Liver (tissue), 9 donors: ENCODE measurements around the gene DZANK1. TPM values are rescaled to one million over a fixed set of nuclear protein-coding genes. Genes with fewer than 3 reads are reported as not detected.

Source experiments
- DNase-seq: peaks from one replicate; pipeline ENCODE4 v3.0.0-alpha.2; 2017; ENCODE audit warnings: low spot score
- H3K27ac ChIP-seq, 2 donors: one replicate each; pipeline ENCODE4 v1.7.0; 2013; ENCODE audit warnings: inconsistent platforms in 2 of 2, low read length in 2 of 2, control low read depth in 1 of 2, low read depth in 1 of 2, mild to moderate bottlenecking in 1 of 2
- H3K27me3 ChIP-seq, 4 donors: one replicate each; pipeline versions ENCODE4 v1.6.1 to v1.7.0; 2013; ENCODE audit warnings: low read length in 3 of 4, inconsistent platforms in 1 of 4, mild to moderate bottlenecking in 1 of 4, moderate library complexity in 1 of 4; ENCODE audit not compliant: control insufficient read depth in 4 of 4, insufficient read depth in 4 of 4
- H3K36me3 ChIP-seq, 4 donors: one replicate each; pipeline versions ENCODE4 v1.6.1 to v1.7.0; 2013; ENCODE audit warnings: low read length in 3 of 4, mild to moderate bottlenecking in 3 of 4, low read depth in 1 of 4, moderate library complexity in 1 of 4; ENCODE audit not compliant: control insufficient read depth in 4 of 4, insufficient read depth in 3 of 4
- H3K4me1 ChIP-seq, 4 donors: one replicate each; pipeline versions ENCODE4 v1.6.1 to v1.7.0; 2013; ENCODE audit warnings: low read length in 3 of 4, mild to moderate bottlenecking in 3 of 4, moderate library complexity in 1 of 4; ENCODE audit not compliant: control insufficient read depth in 4 of 4, insufficient read depth in 4 of 4
- H3K4me3 ChIP-seq, 3 donors: one replicate each; pipeline versions ENCODE4 v1.6.1 to v1.7.0; 2013; ENCODE audit warnings: low read length in 3 of 3, control low read depth in 1 of 3, low read depth in 1 of 3, mild to moderate bottlenecking in 1 of 3
- H3K9ac ChIP-seq, 2 donors: one replicate each; pipeline ENCODE4 v1.7.0; 2013; ENCODE audit warnings: low read length in 2 of 2, mild to moderate bottlenecking in 2 of 2, moderate library complexity in 2 of 2, control low read depth in 1 of 2, low read depth in 1 of 2
- H3K9me3 ChIP-seq, 4 donors: one replicate each; pipeline versions ENCODE4 v1.6.1 to v1.7.0; 2013; ENCODE audit warnings: low read length in 3 of 4; ENCODE audit not compliant: control insufficient read depth in 4 of 4
- EGR1 ChIP-seq, 2 donors: IDR thresholded peaks; 2 replicates each; pipeline ENCODE4 v1.6.1; 2016 to 2018; ENCODE audit warnings: antibody characterized with exemption in 2 of 2, low read depth in 2 of 2
- FOXA1 ChIP-seq: IDR thresholded peaks from 2 replicates; pipeline ENCODE4 v1.6.1; 2016; ENCODE audit warnings: antibody characterized with exemption
- FOXA2 ChIP-seq: IDR thresholded peaks from 2 replicates; pipeline ENCODE4 v1.6.1; 2016; ENCODE audit warnings: antibody characterized with exemption
- HNF4A ChIP-seq, 2 donors: conservative IDR thresholded peaks; 2 replicates each; pipeline ENCODE4 v1.6.1; 2016; ENCODE audit warnings: antibody characterized with exemption in 2 of 2, mild to moderate bottlenecking in 2 of 2
- HNF4G ChIP-seq: IDR thresholded peaks from 2 replicates; pipeline ENCODE4 v1.6.1; 2016; ENCODE audit warnings: antibody characterized with exemption
- JUND ChIP-seq, 2 donors: IDR thresholded peaks; 2 replicates each; pipeline ENCODE4 v1.6.1; 2016; ENCODE audit warnings: antibody characterized with exemption in 2 of 2
- MAX ChIP-seq: IDR thresholded peaks from 2 replicates; pipeline ENCODE4 v1.6.1; 2016; ENCODE audit warnings: antibody characterized with exemption
- NR2F2 ChIP-seq: IDR thresholded peaks from 2 replicates; pipeline ENCODE4 v1.6.1; 2016; ENCODE audit warnings: antibody characterized with exemption
- RAD21 ChIP-seq, 2 donors: IDR thresholded peaks; 2 replicates each; pipeline ENCODE4 v1.6.1; 2016; ENCODE audit warnings: antibody characterized with exemption in 2 of 2, mild to moderate bottlenecking in 2 of 2
- RXRA ChIP-seq, 2 donors: IDR thresholded peaks; 2 replicates each; pipeline ENCODE4 v1.6.1; 2017 to 2018; ENCODE audit warnings: antibody characterized with exemption in 2 of 2, mild to moderate bottlenecking in 1 of 2
- SP1 ChIP-seq: IDR thresholded peaks from 2 replicates; pipeline ENCODE4 v1.6.1; 2018; ENCODE audit warnings: antibody characterized with exemption, mild to moderate bottlenecking
- TAF1 ChIP-seq: conservative IDR thresholded peaks from 2 replicates; pipeline ENCODE4 v1.6.1; 2016; ENCODE audit warnings: antibody characterized with exemption, mild to moderate bottlenecking
- YY1 ChIP-seq: IDR thresholded peaks from 2 replicates; pipeline ENCODE4 v1.6.1; 2016; ENCODE audit warnings: antibody characterized with exemption, mild to moderate bottlenecking
- WGBS: extraction: QIAGEN DNeasy Blood & Tissue Kit; methylation state at CpG from one replicate; pipeline ENCODE4 v1.1.7; 2013; 5-methylcytosine and 5-hydroxymethylcytosine counted together
- polyA plus RNA-seq, 2 donors: library from polyadenylated mRNA; stranded (reverse) in 1 of 2; unstranded in 1 of 2; fragments of 200-250 nt in 1 of 2; fragments of >200 nt in 1 of 2; fragmentation: Nextera tagmentation in 1 of 2; extraction: Ambion mirVana in 1 of 2; gene quantifications; one replicate each; pipeline versions ENCODE4 v1.2.1 to v1.2.3, GENCODE V29; 2013 to 2015
- total RNA-seq, 2 donors: library from RNA; depleted of rRNA; stranded (reverse); fragments of >200 nt; gene quantifications; one replicate each; pipeline ENCODE4 v1.2.3, GENCODE V29; 2014
- TF ChIP-seq, protein P1 (sequence below): IDR thresholded peaks from 2 replicates; pipeline ENCODE4 v1.6.1; 2016; ENCODE audit warnings: antibody characterized with exemption
- TF ChIP-seq, protein P2 (sequence below): IDR thresholded peaks from 2 replicates; pipeline ENCODE4 v1.6.1; 2016; ENCODE audit warnings: antibody characterized with exemption, mild to moderate bottlenecking
- TF ChIP-seq, protein P3 (sequence below): IDR thresholded peaks from 2 replicates; pipeline ENCODE4 v1.6.1; 2016; ENCODE audit warnings: antibody characterized with exemption
- donor health status: healthy.
- donor health status: healthy.
- donor health status: healthy.
- donor health status: healthy.
- donor health status: healthy.

The DZANK1 gene
- total and polyA plus RNA-seq, 4 donors: 0.19 to 0.84 (median 0.31) TPM

- TF ChIP-seq TAF1: peak; percentile 60
- no peak for TF ChIP-seq FOXA2
- TF ChIP-seq MAX: peak; percentile 79
- TF ChIP-seq SP1: peak; percentile 73
- TF ChIP-seq FOXA1: no peak
- no peak for TF ChIP-seq HNF4G
Measured at GRCh38 chr20:18507218-18508191, 40.7 kb upstream of the DZANK1 start, which contains the start of gene SEC23B (continued).

GRCh38 chr20:18506744-18507143, 39.9 kb upstream of the DZANK1 start:
- peak; percentile 35 for DNase-seq
- 67% methylated on average over 8 of the region's 8 CpGs for WGBS
- Histone ChIP-seq H3K4me1 (peaks cover 0 to 26% (median 13%) of the 10 kb centered on the region in 4 donors), H3K4me3 (peak overlapping the region; percentile 76 to 99 (median 96)), H3K9ac (peak overlapping the region; percentile 98 to 99), H3K27me3 (no peaks in the 10 kb centered on the region), H3K27ac (peak overlapping the region; percentile 98 to 100), H3K36me3 (peaks cover 0 to 11% (median 8%) of the 10 kb centered on the region in 4 donors), H3K9me3 (no peaks in the 10 kb centered on the region)
- TF ChIP-seq RAD21 (IDR thresholded peaks at IDR 0.05) (no peak), NR2F2 (no peak), RXRA (IDR thresholded peaks at IDR 0.05) (no peak), MAX (no peak), JUND (IDR thresholded peaks at IDR 0.05) (no peak), TAF1 (no peak), HNF4A (conservative IDR thresholded peaks at IDR 0.05) (no peak), YY1 (no peak), FOXA1 (no peak), EGR1 (IDR thresholded peaks at IDR 0.05; ENCODE audit: low read depth in 2 of 2) (no peak)
- TF ChIP-seq, protein P1, sequence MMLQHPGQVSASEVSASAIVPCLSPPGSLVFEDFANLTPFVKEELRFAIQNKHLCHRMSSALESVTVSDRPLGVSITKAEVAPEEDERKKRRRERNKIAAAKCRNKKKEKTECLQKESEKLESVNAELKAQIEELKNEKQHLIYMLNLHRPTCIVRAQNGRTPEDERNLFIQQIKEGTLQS: no peak
- TF ChIP-seq, protein P2, sequence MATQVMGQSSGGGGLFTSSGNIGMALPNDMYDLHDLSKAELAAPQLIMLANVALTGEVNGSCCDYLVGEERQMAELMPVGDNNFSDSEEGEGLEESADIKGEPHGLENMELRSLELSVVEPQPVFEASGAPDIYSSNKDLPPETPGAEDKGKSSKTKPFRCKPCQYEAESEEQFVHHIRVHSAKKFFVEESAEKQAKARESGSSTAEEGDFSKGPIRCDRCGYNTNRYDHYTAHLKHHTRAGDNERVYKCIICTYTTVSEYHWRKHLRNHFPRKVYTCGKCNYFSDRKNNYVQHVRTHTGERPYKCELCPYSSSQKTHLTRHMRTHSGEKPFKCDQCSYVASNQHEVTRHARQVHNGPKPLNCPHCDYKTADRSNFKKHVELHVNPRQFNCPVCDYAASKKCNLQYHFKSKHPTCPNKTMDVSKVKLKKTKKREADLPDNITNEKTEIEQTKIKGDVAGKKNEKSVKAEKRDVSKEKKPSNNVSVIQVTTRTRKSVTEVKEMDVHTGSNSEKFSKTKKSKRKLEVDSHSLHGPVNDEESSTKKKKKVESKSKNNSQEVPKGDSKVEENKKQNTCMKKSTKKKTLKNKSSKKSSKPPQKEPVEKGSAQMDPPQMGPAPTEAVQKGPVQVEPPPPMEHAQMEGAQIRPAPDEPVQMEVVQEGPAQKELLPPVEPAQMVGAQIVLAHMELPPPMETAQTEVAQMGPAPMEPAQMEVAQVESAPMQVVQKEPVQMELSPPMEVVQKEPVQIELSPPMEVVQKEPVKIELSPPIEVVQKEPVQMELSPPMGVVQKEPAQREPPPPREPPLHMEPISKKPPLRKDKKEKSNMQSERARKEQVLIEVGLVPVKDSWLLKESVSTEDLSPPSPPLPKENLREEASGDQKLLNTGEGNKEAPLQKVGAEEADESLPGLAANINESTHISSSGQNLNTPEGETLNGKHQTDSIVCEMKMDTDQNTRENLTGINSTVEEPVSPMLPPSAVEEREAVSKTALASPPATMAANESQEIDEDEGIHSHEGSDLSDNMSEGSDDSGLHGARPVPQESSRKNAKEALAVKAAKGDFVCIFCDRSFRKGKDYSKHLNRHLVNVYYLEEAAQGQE: no peak
- TF ChIP-seq, protein P3, sequence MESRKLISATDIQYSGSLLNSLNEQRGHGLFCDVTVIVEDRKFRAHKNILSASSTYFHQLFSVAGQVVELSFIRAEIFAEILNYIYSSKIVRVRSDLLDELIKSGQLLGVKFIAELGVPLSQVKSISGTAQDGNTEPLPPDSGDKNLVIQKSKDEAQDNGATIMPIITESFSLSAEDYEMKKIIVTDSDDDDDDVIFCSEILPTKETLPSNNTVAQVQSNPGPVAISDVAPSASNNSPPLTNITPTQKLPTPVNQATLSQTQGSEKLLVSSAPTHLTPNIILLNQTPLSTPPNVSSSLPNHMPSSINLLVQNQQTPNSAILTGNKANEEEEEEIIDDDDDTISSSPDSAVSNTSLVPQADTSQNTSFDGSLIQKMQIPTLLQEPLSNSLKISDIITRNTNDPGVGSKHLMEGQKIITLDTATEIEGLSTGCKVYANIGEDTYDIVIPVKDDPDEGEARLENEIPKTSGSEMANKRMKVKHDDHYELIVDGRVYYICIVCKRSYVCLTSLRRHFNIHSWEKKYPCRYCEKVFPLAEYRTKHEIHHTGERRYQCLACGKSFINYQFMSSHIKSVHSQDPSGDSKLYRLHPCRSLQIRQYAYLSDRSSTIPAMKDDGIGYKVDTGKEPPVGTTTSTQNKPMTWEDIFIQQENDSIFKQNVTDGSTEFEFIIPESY: no peak
